NCI-H1694 (cell line): ENCODE measurements around the gene TRAPPC11.
"Not testable (repeated sequence)": the region's sequence is repeated elsewhere in the genome, so short reads cannot be mapped to it uniquely, and the experiment has no call there.

Experiments
- DNase-seq: peaks from one replicate; lab custom pipeline; 2025; lab: John Stamatoyannopoulos, UW

TRAPPC11 gene

DNA sequence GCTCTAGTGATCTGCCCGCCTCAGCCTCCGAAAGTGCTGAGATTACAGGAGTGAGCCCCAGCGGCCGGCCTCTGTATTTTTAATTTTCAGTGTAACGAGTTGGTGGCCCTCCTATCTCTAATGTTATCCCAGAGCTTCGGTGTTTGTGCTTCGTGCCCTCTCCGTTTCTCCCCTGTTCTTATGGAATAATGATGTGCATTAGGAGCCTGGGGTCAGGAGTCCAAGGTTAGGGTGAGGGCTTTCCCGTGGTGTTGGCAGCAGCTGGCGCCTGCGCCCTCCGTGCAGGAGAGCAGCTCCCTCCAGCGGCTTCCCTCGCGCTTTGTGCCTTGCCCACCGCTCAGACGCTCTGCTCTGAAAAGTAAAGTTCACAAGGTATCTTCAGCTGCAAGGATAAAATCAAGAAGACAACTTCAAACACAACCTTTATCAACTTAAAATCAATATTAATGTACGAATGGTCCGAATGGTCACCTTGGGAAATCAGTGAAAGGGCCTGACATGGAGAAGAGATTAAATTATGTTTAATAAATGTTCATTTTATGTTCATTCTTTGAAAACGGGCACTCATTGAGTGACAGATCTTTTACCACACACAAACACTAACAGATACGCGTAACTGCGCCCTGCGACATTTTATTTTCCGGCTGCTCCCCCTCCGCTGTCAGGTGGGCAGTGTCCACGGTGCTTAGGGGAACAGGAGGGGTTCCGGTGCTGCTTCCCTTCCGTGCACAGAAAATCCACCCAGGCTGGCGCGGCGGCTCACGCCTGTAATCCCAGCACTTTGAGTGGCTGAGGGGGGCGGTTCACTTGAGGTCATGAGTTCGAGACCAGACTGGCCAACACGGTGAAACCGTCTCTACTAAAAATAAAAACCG is 62.4 kb downstream of the TRAPPC11 start:
- no peak for DNase-seq

DNA sequence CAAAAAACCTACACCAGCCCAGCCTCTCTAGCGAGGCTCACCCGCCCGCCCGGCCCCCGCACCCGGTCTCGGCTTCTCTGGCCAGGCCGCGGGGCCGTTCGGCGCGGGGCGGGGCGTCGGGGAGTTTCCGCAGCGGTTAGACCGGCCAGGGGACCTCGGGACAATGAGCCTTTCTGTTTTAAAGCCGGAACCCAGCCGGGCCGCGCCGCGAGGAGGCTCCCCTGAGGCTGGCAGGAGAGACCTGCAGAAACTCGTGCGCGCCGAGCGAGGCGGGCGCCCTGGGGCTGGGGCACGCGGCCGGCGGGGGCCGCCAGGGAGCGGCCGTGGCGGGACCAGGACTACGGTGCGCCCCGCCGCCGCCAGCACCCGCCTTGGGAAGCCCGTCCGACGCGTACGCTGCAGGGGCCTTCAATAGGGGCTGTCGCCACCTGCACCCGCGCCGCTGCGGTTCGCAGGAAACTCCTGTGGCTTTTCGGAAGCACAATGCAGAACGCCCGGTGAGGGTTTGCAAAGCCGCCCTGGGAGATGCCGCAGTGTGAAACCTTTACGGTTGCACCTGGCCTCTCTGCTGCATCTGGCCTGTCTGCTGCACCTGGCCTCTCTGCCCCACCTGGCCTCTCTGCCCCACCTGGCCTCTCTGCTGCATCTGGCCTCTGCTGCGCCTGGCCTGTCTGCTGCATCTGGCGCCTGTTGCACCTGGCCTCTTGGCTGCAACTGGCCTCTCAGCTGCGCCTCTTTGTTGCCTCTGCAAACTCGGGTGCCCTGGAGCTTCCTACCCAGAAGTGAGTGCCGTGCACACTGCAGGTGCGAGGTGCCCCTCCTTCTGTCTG is 63.9 kb downstream of the TRAPPC11 start:
- no peak for DNase-seq

DNA sequence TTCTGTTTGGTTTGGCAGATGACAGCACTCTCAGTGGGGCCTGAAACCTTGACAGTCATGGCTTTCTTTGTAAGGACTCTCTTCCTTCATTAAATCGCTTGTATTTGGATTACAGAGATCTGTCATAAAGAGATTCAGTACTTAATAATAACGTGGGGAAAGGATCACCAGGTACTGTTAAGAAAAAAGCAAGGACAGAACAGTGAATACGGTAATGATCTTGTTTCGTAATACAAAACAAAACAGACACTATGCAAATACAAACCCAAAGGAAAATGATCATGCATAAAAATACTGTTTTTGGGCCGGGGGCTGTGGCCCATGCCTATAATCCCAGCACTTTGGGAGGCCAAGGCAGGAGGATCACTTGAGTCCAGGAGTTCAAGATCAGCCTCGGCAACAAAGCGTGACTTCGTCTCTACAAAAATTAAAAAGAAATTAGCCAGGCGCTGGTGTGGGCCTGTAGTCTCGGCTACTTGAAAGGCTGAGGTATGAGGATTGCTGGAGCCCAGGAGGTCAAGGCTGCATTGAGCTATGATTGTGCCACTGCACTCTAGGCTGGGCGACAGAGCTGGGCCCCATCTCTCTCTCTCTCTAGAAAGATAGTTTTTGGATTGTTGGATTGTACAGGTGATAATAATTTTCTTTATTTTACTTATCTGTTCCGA is 64.6 kb downstream of the TRAPPC11 start:
- no peak for DNase-seq

DNA sequence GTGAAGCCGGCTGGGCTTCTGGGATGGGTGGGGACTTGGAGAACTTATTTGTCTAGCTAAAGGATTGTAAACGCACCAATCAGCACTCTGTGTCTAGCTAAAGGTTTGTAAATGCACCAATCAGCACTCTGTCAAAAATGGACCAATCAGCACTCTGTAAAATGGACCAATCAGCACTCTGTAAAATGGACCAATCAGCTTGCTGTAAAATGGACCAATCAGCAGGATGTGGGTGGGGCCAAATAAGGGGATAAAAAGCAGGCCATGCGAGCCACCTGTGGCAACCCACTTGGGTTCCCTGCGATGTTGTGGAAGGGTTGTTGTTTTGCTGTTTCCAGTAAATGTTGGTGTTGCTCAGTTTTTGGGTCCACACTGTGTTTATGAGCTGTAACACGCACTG is 66.5 kb downstream of the TRAPPC11 start:
- DNase-seq: not testable (repeated sequence)

DNA sequence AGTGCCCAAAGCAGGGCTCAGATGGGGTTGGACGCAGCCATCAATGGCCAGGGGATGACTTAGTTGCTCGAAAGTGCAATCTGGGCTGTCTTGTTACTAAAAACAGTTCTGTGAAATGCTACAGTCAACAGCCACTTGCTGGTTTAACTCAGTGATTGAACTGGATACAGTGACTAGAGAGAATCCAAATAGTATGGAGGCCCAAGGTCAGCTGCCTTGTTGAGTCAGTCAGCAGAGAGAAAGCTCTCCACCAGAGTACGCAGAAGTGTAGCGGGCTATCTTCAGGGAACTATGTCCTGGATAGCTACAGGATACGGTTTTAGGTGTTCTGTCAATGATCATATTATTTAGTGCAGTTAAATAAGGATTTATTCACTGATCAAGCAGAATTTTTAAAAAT is 68.4 kb downstream of the TRAPPC11 start:
- no peak for DNase-seq

DNA sequence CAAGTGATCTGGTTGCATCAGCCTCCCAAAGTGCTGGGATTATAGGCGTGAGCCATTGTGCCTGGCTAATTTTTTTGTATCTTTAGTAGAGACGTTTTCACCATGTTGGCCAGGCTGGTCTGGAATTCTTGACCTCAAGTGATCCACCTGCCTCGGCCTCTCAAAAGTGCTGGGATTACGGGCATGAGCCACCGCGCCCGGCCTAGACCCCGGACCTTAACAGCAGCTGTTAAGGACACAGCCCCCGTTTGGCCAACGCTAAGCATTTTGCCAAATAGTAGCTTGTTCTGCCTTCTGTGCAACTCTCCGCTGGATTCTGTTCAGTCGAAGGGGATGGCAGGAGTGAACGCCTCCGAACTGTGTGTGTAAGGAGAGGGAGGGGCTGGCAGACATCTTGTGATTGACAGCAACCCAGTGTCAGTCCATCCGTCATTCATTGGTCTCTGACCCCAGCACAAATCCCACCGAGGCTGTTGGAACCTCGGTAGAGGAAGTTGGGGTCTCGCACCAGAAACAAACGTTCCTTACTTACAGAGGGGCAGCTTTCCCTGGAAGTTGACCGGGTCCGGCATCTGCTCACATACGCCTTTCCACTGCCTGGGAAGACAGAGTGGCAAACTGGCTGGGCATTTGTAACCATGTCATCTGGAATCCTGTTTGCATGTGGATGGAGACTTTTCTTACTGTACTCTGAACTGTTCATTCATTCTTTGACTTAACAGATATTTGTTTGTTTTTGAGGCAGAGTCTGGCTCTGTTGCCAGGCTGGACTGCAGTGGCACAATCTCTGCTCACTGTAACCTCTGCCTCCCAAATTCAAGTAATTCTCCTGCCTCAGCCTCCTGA is 69.4 kb downstream of the TRAPPC11 start:
- no peak for DNase-seq

DNA sequence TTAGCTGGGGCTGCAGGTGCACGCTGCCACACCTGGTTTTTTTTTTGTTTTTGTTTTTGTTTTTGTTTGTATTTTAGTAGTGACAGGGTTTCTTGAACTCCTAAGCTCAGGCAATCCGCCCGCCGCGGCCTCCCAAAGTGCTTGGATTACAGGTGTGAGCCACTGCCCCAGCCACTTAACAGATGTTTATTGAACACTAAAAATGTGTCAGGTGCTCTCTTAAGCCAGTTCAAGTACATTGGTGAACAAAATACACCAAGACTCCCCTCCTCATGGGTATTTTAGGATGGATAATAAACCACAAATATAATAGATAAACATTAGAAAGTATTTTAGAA is 69.9 kb downstream of the TRAPPC11 start:
- no peak for DNase-seq

DNA sequence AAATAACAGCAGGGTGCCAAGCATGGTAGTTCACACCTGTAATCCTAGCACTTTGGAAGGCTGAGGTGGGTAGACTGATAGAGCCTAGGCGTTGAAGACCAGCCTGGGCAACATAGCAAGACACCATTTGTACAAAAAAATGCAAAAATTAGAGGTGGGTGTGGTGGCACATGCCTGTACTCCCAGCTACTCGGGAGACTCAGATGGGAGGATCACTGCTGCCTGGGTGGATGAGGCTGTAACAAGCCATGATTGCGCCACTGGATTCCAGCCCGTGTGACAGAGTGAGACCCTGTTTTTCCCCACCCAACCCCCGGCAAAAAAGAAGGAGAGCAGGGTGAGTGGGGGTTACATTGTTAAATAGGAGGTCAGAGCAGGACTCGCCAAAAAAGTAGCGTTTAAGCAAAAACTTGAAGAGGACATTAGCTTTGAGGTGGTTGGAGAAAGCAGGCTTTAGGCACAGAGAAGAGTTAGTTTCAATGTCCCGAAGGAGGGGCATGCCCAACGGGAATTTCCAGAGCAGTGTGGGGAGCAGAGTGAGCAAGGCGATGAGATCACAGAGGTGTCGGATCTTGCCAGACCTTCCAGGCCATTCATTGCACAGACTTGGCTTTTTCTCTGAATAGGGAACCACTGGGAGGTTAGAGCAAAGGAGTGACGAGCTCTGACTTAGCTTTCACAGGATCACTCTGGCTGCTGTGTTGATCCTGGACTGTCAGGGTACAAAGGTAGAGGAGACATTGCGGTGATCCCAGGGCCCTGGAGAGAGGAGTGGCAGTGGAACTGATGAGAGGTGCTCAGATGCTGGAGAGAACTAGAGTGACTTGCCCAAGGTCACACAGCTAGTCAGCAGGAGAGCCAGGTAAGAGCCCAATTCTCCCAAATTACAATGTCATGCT is 70.6 kb downstream of the TRAPPC11 start:
- DNase-seq: no peak

DNA sequence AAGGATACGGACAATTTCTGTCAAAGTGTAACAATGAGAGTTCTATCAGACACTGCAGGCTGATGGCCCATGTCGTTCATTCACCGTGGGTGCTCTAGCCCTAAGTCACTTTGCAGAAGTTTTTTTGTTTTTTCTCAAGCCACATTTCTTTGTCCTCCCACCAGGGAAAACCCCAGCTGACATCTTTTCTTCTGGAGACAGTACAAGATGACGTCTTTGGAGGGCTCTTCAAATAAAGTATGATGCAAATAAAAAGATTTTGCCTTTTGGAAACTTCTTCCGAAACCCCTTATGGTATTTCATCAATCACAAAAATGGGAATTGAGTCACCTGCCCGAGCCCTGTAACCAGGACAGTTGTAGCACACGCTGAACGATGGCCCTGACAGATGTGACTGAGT is 73.2 kb downstream of the TRAPPC11 start:
- DNase-seq: no peak

DNA sequence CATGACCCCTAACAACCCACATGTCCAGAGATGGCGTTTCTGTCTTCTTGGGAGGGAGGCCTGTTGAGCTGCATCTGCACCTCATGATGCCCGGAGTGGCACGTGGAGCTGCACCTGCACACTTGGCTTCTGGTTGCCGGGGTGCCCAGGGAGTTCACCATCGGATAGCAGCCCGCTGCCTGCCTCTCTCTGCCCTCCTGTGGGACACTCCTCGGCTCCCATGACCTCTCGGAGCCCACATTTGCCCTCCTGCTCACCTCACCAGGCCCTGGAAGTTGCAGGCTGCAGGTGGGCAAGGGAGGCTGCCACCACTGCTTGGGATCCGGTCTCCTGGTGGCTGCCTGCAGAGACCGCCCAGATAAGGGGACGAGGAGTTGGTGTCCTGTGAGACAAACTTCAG is 74.1 kb downstream of the TRAPPC11 start:
- DNase-seq: no peak

DNA sequence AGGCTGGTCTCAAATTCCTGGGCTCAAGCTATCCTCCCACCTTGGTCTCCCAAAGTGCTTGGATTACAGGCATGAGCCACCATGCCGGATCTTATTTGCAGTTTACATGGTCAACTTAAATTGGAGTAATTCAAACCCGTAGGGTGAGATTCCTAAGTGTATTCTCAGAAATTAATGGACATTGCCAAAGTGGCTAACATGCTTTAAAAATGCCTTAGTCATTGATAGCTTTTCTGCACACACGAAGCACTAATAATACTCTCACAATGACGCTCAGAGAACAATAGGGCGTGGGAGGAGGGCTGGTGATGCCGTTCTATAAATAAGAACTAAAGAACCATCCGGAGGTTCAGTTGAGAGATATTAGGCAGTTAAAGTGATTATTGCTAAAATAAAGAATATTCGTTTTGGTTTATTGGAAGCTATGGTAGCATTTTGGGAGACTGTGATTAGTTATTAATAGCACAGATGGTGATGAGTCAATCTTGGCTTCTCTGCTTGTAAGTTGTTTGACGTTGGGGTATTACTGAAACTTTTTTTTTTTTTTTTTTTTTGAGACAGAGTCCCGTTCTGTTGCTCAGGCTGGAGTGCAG is 79.1 kb downstream of the TRAPPC11 start:
- DNase-seq: no peak

DNA sequence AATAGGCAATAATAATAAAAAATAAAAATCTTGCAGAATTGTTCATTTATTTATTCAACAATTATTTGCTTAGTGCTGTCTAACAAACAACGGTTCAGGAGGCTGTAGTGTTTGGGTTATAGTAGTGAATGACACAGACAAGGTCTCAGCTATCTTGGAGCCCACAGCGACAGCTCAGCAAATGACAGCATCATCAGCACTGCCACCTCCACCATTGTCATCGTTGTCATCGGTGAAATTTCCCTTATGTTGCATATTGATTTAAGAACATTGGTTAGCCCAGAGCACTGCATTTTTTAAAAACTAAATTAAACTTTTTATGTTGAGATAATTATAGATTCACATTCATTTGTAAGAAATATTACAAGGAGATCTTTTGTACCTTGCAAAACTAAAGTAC is 79.9 kb downstream of the TRAPPC11 start:
- DNase-seq: no peak

DNA sequence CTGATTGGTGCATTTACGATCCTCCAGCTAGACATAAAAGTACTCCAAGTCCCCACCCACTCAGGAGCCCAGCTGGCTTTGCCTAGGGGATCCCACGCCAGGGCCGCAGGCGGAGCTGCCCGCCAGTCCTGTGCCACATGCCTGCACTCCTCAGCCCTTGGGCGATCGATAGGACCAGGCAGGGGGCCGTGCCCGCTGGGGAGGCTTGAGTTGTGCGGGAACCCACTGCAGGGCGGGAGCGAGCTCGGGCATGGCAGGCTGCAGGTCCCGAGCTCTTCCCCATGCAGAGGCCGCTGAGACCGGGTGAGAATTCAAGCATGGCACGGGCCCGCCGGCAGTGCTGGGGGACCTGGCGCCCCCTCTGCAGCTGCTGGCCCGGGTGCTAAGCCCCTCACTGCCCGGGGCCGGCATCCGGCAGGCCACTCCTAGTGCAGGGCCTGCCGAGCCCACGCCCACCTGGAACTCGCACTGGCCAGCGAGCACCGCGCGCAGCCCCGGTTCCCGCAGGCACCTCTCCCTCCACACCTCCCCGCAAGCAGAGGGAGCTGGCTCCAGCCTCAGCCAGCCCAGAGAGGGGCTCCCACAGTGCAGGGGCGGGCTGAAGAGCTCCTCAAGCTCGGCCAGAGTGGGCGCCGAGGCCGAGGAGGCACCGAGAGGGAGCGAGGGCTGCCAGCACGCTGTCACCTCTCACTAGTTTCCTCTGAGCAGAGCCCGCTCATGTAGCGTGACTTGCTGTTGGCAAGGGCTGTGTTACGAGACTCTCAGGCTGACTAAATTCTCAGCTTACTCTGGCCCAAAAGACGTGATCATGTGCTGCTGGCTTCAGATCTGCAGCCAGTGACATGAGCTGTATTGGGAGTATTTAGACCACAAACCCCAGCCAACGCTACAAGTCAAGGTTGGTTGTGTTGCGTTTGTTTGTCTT is 87.5 kb downstream of the TRAPPC11 start:
- no peak for DNase-seq

DNA sequence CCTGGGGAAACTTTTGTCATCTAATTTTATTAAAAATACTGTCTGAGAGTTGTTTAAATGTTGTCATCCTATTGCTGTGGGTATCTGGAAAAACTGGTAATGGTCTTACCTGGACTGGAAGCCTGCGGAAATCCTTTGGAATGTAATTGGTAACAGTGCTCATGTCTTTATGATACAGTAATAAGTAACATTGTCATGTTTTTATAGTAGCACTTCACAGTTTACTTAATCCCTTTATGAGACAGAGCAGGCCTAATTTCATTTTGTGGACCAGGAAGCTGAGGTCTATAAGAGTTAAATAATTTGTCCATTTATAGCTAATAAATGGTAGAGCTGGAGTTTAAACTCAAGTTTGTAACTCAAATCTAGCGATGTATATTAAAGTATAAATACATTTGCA is 88.3 kb downstream of the TRAPPC11 start:
- no peak for DNase-seq

DNA sequence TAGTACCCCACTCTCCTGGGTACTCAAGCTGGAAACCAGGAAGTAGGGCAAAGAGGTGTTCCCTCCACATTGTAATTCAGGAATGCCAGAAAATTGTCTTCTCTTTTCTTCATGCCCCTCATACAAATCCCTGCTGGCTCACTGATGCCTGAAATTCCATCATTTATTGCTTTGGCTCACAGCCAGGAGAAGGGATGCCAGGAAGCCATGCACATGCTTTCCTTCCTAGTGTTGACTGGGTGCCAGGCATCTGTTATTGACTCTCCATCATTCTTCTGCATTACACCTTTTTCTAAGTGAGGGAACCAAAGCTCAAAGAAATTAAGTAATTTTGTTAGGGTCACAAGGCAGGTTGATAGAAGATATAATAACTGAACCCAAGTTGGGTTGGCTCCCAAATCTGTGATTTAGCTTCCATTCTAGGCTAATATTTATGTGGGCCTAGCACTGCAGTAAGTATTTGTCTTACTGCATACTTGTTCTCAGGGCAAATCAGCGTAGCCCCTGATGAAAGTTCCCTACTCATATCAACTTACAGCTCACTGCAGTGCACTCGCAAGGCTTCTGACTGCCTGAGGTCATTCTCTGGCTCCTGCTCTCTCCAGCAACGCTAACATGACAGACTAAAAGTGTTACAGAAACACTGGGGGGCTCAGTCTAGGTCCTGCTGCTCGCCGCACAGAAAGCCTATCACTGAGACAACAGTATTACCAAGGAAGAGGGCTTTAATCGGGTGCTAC is 89.0 kb downstream of the TRAPPC11 start:
- peak; percentile 46 for DNase-seq

DNA sequence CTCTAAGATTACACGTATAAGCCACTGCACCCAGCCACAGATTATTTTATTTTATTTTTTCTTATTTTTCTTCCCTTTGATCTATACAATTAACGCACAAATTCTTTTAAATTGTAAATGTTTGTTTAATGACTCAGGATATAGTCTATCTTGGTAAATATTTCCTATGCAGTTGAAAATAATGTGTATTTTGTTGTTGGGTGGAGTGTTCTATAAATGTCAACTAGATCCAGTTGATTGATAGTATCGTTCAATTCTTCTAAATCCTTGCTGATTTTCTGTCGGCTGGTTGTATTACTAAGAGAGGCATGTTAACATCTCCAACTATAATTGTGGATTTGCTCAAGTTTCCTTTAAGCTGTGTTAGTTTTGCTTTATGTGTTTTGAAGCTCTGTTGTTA is 92.0 kb downstream of the TRAPPC11 start:
- DNase-seq: no peak

DNA sequence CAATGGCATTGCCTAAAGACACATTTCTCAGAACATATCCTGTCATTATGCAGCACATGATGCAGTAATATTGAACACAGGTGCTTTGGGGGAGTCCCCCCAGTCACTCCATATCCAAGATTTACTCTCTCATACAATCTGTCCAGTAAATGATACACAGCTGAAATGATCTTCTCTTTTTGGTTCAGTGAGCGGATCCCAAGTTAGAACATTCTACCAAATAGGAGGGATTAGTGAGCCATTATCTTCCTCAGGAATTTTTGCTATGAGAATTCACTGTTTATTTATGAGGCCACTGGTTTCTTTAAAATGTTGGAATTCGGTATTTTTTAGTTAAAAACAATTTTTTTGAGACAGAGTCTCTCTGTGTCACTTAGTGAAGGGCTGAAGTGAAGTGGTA is 96.5 kb downstream of the TRAPPC11 start:
- no peak for DNase-seq

DNA sequence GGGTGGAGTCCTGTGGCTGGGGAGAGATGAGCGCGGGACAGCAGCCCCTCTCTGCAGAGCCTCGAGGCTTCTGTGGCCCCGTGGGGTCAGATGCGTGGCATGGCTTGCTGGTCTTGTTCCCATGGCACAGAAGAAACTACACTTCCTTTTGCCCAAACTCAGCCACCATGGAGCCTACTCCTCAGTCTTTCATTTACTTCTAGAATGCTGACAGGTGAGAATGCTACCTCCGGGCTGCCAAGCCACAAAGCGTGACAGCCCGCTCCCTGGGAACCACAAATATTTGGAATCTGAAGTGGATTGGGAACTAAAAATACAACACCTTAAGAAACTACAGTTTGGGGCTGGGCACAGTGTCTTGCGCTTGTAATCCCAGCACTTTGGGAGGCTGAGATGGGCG is 98.0 kb downstream of the TRAPPC11 start:
- no peak for DNase-seq
